ENCODE measurements around the gene MS4A14. TPM values are rescaled to one million over a fixed set of nuclear protein-coding genes. Genes with fewer than 3 reads are reported as not detected.

Gene MS4A14
- total RNA-seq, 1 experiment from 2014 or later: not detected

GRCh38 chr11:60392361-60392760 lies 3.9 kb upstream of the MS4A14 start:
- H2AFZ ChIP-seq: no peak overlapping the region
- POLR2A ChIA-PET (ENCODE audit: unreplicated experiment): no interaction called here
- no peaks in the 10 kb centered on the region for H4K20me1 ChIP-seq (ENCODE audit: insufficient read depth)
- TF ChIP-seq CTCF (conservative IDR thresholded peaks at IDR 0.05): no peak
- no peak for TF ChIP-seq EZH2 (IDR thresholded peaks at IDR 0.05; ENCODE audit: low read depth)
- intact Hi-C loops (cut with micrococcal nuclease; ENCODE audit: unreplicated experiment): no loop called here
- no peaks in the 10 kb centered on the region for H3K79me2 ChIP-seq (ENCODE audit: low read depth)
- H3K4me1 ChIP-seq (replicated peaks; ENCODE audit: insufficient read depth): no peaks in the 10 kb centered on the region
- no peak overlapping the region for H3K4me3 ChIP-seq
- no peaks in the 10 kb centered on the region; the same call in 1 of the 2 replicates for H3K9me2 ChIP-seq (ENCODE audit: insufficient read depth)
- no peak overlapping the region for H3K27ac ChIP-seq
- H3K36me3 ChIP-seq (ENCODE audit: low read depth): no peaks in the 10 kb centered on the region
- CTCF ChIA-PET: no interaction called here
- no peak for DNase-seq
- no peaks in the 10 kb centered on the region for H3F3A ChIP-seq (ENCODE audit: insufficient read depth, low read depth)
- no peaks in the 10 kb centered on the region for H3K9me3 ChIP-seq (ENCODE audit: insufficient read depth, low read depth)
- H3K4me2 ChIP-seq: no peak overlapping the region
- no TSS peak for BruUV-seq (replicated peaks)
- peaks cover 25% of the 10 kb centered on the region for H3K27me3 ChIP-seq (ENCODE audit: insufficient read depth, low read depth)

GRCh38 chr11:60393016-60393415 lies 3.2 kb upstream of the MS4A14 start:
- no peaks in the 10 kb centered on the region for H4K20me1 ChIP-seq (ENCODE audit: insufficient read depth)
- H3K4me1 ChIP-seq (replicated peaks; ENCODE audit: insufficient read depth): no peaks in the 10 kb centered on the region
- no TSS peak for BruUV-seq (replicated peaks)
- no peaks in the 10 kb centered on the region for H3K9me3 ChIP-seq (ENCODE audit: insufficient read depth, low read depth)
- H3K79me2 ChIP-seq (ENCODE audit: low read depth): no peaks in the 10 kb centered on the region
- H3K27ac ChIP-seq: no peak overlapping the region
- peaks cover 25% of the 10 kb centered on the region for H3K27me3 ChIP-seq (ENCODE audit: insufficient read depth, low read depth)
- ChIA-PET POLR2A (ENCODE audit: unreplicated experiment) (no interaction called here), CTCF (no interaction called here)
- no peak for DNase-seq
- no peaks in the 10 kb centered on the region; the same call in 1 of the 2 replicates for H3K9me2 ChIP-seq (ENCODE audit: insufficient read depth)
- H3F3A ChIP-seq (ENCODE audit: insufficient read depth, low read depth): no peaks in the 10 kb centered on the region
- H3K4me3 ChIP-seq: no peak overlapping the region
- H3K4me2 ChIP-seq: no peak overlapping the region
- no peak overlapping the region for H2AFZ ChIP-seq
- H3K36me3 ChIP-seq (ENCODE audit: low read depth): no peaks in the 10 kb centered on the region
- TF ChIP-seq EZH2 (IDR thresholded peaks at IDR 0.05; ENCODE audit: low read depth) (no peak), CTCF (conservative IDR thresholded peaks at IDR 0.05) (no peak)
- intact Hi-C loops (cut with micrococcal nuclease; ENCODE audit: unreplicated experiment): no loop called here

- Histone ChIP-seq H2AFZ (no peak overlapping the region), H3K36me3 (ENCODE audit: low read depth) (no peaks in the 10 kb centered on the region), H3K79me2 (ENCODE audit: low read depth) (no peaks in the 10 kb centered on the region), H4K20me1 (ENCODE audit: insufficient read depth) (no peaks in the 10 kb centered on the region), H3K4me1 (replicated peaks; ENCODE audit: insufficient read depth) (no peaks in the 10 kb centered on the region), H3K27ac (no peak overlapping the region), H3K4me3 (no peak overlapping the region), H3K9me3 (ENCODE audit: insufficient read depth, low read depth) (no peaks in the 10 kb centered on the region), H3F3A (ENCODE audit: insufficient read depth, low read depth) (no peaks in the 10 kb centered on the region), H3K9me2 (ENCODE audit: insufficient read depth) (no peaks in the 10 kb centered on the region; the same call in 1 of the 2 replicates), H3K4me2 (no peak overlapping the region), H3K27me3 (ENCODE audit: insufficient read depth, low read depth) (peaks cover 25% of the 10 kb centered on the region)
- BruUV-seq (replicated peaks): no TSS peak
- ChIA-PET CTCF (no interaction called here), POLR2A (ENCODE audit: unreplicated experiment) (no interaction called here)
- no peak for TF ChIP-seq CTCF (conservative IDR thresholded peaks at IDR 0.05)
- no peak for TF ChIP-seq EZH2 (IDR thresholded peaks at IDR 0.05; ENCODE audit: low read depth)
- intact Hi-C loops (cut with micrococcal nuclease; ENCODE audit: unreplicated experiment): no loop called here
- no peak for DNase-seq
These were observed 1.4 kb upstream of the MS4A14 start for GRCh38 chr11:60394666-60395380.
